BJ (cell line): ENCODE results near the gene EIF3L. TPM values are rescaled to one million over a fixed set of nuclear protein-coding genes. Genes with fewer than 3 reads are reported as not detected.

Experiments
- CTCF ChIA-PET: fragments of 350-600 bp; formaldehyde crosslinking; extraction: SDS; loops from one replicate; lab custom pipeline; 2021; ENCODE audit warnings: antibody characterized with exemption, inconsistent platforms; lab: Yijun Ruan, JAX
- POLR2A ChIA-PET: fragments of 300-600 bp; sonication (Branson Sonifier 250); formaldehyde crosslinking; extraction: SDS; loops from one replicate; lab custom pipeline; 2021; ENCODE audit warnings: antibody characterized with exemption; lab: Charles Lee
- DNase-seq: peaks from one replicate; pipeline ENCODE4 v3.0.0-alpha.2; 2011; ENCODE audit warnings: low read depth
- H3K27me3 ChIP-seq: 2 replicates; pipeline ENCODE4 v1.6.0; 2011; ENCODE audit warnings: low read length; ENCODE audit not compliant: control insufficient read depth, insufficient read depth
- H3K36me3 ChIP-seq: 2 replicates; pipeline ENCODE4 v1.5.1; 2011; ENCODE audit warnings: low read length; ENCODE audit not compliant: control insufficient read depth, insufficient read depth
- H3K4me3 ChIP-seq: 2 replicates; pipeline ENCODE4 v1.5.1; 2011; ENCODE audit warnings: low read depth, mild to moderate bottlenecking, control low read depth, low read length
- polyA plus RNA-seq: library from polyadenylated mRNA; depleted of rRNA; stranded (reverse); fragments of >200 nt; gene quantifications from 2 replicates; pipeline ENCODE4 v1.2.3, GENCODE V29; 2011
- TF ChIP-seq, protein P1 (sequence below): IDR thresholded peaks from 2 replicates; pipeline ENCODE4 v1.5.1; 2011; ENCODE audit warnings: low read depth, mild to moderate bottlenecking, control low read depth, inconsistent platforms, low read length, moderate library complexity; ENCODE audit not compliant: insufficient read depth

The EIF3L gene
- polyA plus RNA-seq, 1 experiment = 705 TPM

DNA sequence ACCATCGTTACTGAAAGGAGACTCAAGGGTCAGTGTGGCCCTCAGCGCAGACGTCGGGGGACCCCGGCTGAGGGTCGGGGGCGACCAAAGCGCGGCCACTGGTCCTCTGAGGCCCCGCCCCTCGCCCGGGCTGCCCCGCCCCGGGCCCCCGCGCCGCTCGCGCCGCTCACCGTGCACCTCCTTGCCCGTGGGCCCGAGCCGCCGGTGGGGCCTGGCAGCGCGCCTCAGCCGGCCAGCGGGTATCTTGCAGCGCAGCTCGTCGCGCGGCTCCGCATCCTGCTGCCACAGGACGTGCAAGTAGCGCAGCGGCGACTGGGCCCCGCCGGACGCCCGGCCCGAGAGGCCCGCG lies 5.5 kb upstream of the EIF3L start:
- Histone ChIP-seq H3K27me3 (no peaks in the 10 kb centered on the region), H3K36me3 (no peaks in the 10 kb centered on the region), H3K4me3 (peak overlapping the region; percentile 68)
- TF ChIP-seq, protein P1, sequence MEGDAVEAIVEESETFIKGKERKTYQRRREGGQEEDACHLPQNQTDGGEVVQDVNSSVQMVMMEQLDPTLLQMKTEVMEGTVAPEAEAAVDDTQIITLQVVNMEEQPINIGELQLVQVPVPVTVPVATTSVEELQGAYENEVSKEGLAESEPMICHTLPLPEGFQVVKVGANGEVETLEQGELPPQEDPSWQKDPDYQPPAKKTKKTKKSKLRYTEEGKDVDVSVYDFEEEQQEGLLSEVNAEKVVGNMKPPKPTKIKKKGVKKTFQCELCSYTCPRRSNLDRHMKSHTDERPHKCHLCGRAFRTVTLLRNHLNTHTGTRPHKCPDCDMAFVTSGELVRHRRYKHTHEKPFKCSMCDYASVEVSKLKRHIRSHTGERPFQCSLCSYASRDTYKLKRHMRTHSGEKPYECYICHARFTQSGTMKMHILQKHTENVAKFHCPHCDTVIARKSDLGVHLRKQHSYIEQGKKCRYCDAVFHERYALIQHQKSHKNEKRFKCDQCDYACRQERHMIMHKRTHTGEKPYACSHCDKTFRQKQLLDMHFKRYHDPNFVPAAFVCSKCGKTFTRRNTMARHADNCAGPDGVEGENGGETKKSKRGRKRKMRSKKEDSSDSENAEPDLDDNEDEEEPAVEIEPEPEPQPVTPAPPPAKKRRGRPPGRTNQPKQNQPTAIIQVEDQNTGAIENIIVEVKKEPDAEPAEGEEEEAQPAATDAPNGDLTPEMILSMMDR = no peak
- DNase-seq = no peak
- CTCF ChIA-PET = interaction anchor here (0.6 to 1.7 kb wide), 3 partner anchors 18 to 200 kb away, joined by 3 to 14 read pairs (median 4); no protein-coding TSS in a partner anchor
- POLR2A ChIA-PET = no interaction called here

DNA sequence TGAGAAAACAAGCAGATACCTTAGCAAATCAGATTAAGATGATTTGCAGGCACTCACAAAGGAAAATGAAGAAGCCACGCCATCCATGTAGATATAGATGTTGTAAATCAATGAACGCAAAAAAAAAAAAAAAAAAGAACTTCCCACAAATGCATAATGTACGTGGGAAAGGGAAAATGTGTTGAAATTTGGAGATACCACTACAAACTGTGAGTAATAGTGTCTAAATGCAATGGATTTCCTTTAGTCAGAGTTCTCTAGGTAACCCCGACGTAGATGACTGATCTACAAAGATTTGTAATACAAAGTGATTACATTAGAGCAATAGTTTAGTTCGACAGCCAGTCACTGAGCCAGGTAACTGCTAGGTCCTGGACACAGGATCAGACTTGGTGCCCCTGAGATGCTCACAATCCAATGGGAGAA lies 4.3 kb upstream of the EIF3L start:
- no peak for DNase-seq
- Histone ChIP-seq H3K4me3 (peak overlapping the region; percentile 68), H3K27me3 (no peaks in the 10 kb centered on the region), H3K36me3 (no peaks in the 10 kb centered on the region)
- ChIA-PET POLR2A (no interaction called here), CTCF (interaction anchor here (1.4 to 1.8 kb wide), 3 partner anchors 18 to 202 kb away, joined by 3 to 14 read pairs (median 6); no protein-coding TSS in a partner anchor)
- TF ChIP-seq, protein P1 = no peak

DNA sequence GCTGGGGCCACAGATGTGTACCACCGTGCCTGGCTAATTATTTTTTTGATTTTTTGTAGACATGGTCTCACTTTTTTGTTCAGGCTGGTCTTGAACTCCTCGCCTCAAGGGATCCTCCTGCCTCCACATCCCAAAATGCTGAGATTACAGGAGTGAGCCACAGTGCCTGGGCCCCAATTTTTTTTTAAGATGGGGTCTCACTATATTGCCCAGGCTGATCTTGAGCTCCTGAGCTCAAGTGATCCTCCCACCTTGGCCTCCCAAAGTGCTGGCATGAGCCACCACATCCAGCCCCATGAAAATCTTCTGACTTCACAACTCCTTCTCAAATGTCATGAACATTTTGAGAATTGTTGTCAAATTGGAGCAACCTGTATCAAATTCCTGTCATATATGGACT lies 2.8 kb upstream of the EIF3L start:
- DNase-seq = no peak
- CTCF ChIA-PET = interaction anchor here (1.8 kb wide), 1 partner anchor 17 kb away, joined by 6 read pairs; no protein-coding TSS in a partner anchor
- Histone ChIP-seq H3K27me3 (no peaks in the 10 kb centered on the region), H3K36me3 (peaks cover 3% of the 10 kb centered on the region; the same call in 1 of the 2 replicates), H3K4me3 (no peak overlapping the region)
- POLR2A ChIA-PET = no interaction called here
- TF ChIP-seq, protein P1 = no peak

DNA sequence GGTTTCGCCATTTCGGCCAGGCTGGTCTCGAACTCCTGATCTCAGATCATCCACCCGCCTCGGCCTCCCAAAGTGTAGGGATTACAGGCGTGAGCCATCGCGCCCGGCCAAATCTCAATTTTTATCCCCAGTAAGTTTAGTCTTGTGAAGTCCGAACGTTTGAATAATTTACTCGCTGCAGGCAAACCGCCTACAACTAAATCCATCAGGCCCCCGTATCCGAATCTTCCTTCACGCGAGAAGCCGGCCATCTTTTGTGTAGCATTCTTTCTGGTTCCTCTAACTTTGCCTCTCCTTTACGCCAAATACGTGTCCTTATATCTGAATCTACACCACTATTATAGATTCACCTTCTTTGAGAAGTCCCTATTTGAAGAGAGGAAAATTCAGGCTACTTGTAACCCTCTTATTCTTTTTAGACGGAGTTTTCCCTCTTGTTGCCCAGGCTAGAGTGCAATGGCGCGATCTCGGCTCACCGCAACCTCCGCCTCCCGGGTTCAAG lies 581 bp upstream of the EIF3L start:
- CTCF ChIA-PET = interaction anchor here (0.9 to 2.0 kb wide), 2 partner anchors 15 to 31 kb away, joined by 3 to 9 read pairs; no protein-coding TSS in a partner anchor
- TF ChIP-seq, protein P1 = no peak
- Histone ChIP-seq H3K36me3 (peaks cover 10% of the 10 kb centered on the region), H3K27me3 (no peaks in the 10 kb centered on the region), H3K4me3 (peak overlapping the region; percentile 92)
- DNase-seq = no peak
- POLR2A ChIA-PET = no interaction called here

DNA sequence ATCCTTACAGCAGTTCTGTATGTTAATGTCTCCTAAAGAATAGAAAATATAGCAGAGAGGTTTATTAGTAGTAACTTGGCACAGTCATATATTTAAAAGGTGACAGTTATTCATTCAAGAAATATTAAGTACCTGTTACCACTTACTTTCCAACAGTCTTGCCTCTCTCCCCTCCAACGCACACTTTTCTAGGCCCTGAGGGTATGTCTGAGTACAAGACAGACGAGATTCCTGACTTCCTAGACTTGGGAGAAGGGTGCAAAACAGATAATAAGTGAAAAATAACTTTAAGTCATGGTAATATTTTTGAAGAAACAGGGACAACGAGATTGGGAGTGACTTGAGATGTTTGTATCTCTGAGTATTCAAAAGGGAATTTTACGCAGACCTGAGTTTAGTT lies 1.6 kb downstream of the EIF3L start:
- H3K4me3 ChIP-seq = no peak overlapping the region
- ChIA-PET CTCF (interaction anchor here (5.1 kb wide), 1 partner anchor 13 kb away, joined by 27 read pairs; no protein-coding TSS in a partner anchor), POLR2A (no interaction called here)
- no peaks in the 10 kb centered on the region for H3K27me3 ChIP-seq
- DNase-seq = no peak
- TF ChIP-seq, protein P1 = no peak
- H3K36me3 ChIP-seq = peaks cover 13% of the 10 kb centered on the region
